ENCODE measurements around the gene MRPS12. TPM values are rescaled to one million over a fixed set of nuclear protein-coding genes. Genes with fewer than 3 reads are reported as not detected.
A peak's percentile ranks its signal among the peaks of the same experiment; 100 is the strongest.

The MRPS12 gene
- total and polyA plus RNA-seq, 2 of the 13 experiments (the other 11 are each of a cell fraction or from before 2014, with no cell fraction given) = 27.5 to 54.8 TPM

DNA sequence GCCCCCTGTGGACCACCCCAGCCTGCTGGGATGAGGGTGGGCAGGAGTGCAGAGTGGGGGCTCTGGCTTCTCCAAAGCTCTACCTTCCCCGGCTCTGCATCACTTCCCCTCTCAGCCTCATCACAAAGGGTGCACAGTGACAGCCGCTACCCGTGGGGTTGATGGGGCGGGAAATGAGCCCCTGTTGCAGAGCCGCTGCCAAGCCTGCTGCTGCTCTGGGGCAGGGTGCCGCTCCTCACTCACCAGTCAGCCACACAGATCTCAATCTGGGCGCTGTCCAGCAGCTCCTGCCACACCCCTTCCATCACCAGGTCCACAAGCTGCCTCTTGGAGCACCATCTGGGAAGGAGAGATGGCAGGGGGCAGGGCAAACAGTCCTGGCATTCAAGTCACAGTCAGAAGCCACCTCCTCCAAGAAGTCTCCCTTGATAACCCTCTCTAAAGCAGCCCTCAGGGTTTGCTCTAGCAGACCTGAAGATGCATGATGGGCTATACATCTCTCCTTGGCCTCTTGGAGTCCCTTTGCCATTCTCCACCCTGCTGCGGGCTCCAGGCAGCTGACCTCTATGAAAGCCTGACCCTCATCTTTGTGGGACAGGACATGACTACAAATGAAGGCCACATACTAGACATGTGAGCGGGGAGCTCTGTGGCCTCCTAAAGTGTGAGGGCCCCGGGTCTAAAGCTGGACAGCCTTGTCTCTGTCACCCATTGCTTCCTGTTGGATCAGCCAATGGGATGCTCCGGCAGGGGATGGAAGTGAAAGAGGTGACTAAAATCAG, 15.7 kb downstream of the MRPS12 start:
- H2AFZ ChIP-seq (ENCODE audit: low read length) = no peak overlapping the region
- no peak overlapping the region for H3K4me2 ChIP-seq (ENCODE audit: low read depth, low read length)
- DNase-seq (ENCODE audit: low spot score) = no peak
- H3K27me3 ChIP-seq (ENCODE audit: control insufficient read depth in 1 of 2, insufficient read depth in 2 of 2, low read length in 2 of 2) = no peaks in the 10 kb centered on the region
- WGBS (ENCODE audit: low lambda C conversion rate) = 94% methylated on average over 10 of the region's 11 CpGs
- H4K20me1 ChIP-seq (ENCODE audit: insufficient read depth, low read length) = 0 out of 2 replicates have a peak, but pooled peaks cover 2% of the 10 kb centered on the region
- H3K9ac ChIP-seq (ENCODE audit: insufficient read depth, low read depth, low read length) = no peak overlapping the region
- in situ Hi-C loops (cut with HindIII; ENCODE audit: extremely low pct_ligation_motif_present, low pct_unique_long_range_greater_than_20kb) (no loop called here), intact Hi-C loops (cut with micrococcal nuclease; ENCODE audit: unreplicated experiment) (no loop called here)
- no TSS peak for BruUV-seq (replicated peaks)
- TF ChIP-seq ZNF550 (CRISPR knock-in tag; IDR thresholded peaks at IDR 0.05; ENCODE audit: borderline replicate concordance) = no peak
- peak; percentile 71 for TF ChIP-seq AGO2 (optimal IDR thresholded peaks at IDR 0.05; ENCODE audit: low read depth, low read length)
- peak in 1 of 2 experiments; percentile 31; a peak in 1 of 4 replicates for TF ChIP-seq POLR2A (IDR thresholded peaks at IDR 0.05; ENCODE audit: insufficient read depth in 1 of 2, low read depth in 2 of 2, low read length in 2 of 2)
- TF ChIP-seq, protein P1, sequence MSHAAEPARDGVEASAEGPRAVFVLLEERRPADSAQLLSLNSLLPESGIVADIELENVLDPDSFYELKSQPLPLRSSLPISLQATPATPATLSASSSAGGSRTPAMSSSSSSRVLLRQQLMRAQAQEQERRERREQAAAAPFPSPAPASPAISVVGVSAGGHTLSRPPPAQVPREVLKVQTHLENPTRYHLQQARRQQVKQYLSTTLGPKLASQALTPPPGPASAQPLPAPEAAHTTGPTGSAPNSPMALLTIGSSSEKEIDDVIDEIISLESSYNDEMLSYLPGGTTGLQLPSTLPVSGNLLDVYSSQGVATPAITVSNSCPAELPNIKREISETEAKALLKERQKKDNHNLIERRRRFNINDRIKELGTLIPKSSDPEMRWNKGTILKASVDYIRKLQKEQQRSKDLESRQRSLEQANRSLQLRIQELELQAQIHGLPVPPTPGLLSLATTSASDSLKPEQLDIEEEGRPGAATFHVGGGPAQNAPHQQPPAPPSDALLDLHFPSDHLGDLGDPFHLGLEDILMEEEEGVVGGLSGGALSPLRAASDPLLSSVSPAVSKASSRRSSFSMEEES (CRISPR knock-in tag; IDR thresholded peaks at IDR 0.05) = no peak
- TF ChIP-seq CHD2 (IDR thresholded peaks at IDR 0.05; ENCODE audit: low read depth, low read length) = no peak
- H3K4me1 ChIP-seq (ENCODE audit: insufficient read depth, low read length) = no peaks in the 10 kb centered on the region
- H3K79me2 ChIP-seq (ENCODE audit: insufficient read depth, low read length) = no peaks in the 10 kb centered on the region
- H3K4me3 ChIP-seq (replicated peaks in 1 of 3; ENCODE audit: insufficient read depth in 1 of 3, low read depth in 2 of 3, low read length in 3 of 3) = no peak overlapping the region
- H3K9me3 ChIP-seq (ENCODE audit: low read length) = no peaks in the 10 kb centered on the region
- ATAC-seq = peak; percentile 4; the same call in 2 of the 3 replicates
- H3K27ac ChIP-seq (ENCODE audit: extremely low read length, insufficient read depth, low read length) = no peak overlapping the region
- POLR2A ChIA-PET = interaction anchor here (0.7 kb wide), 1 partner anchor 1647 kb away, joined by 3 read pairs; no protein-coding TSS in a partner anchor
- peaks cover 14 to 33% of the 10 kb centered on the region in 2 experiments for H3K36me3 ChIP-seq (replicated peaks in 1 of 2; ENCODE audit: control insufficient read depth in 1 of 2, insufficient read depth in 2 of 2, low read length in 2 of 2)
- CTCF ChIA-PET (ENCODE audit: low intra/inter-chr PET ratio, low total read pairs) = no interaction called here
- no peak for FAIRE-seq
